NAMALWA (cell line): ENCODE data around the gene PLXNA3.

Experiments used
- DNase-seq: peaks from one replicate; pipeline ENCODE4 v3.0.0-alpha.2; 2015; ENCODE audit warnings: low spot score

Gene PLXNA3

DNA sequence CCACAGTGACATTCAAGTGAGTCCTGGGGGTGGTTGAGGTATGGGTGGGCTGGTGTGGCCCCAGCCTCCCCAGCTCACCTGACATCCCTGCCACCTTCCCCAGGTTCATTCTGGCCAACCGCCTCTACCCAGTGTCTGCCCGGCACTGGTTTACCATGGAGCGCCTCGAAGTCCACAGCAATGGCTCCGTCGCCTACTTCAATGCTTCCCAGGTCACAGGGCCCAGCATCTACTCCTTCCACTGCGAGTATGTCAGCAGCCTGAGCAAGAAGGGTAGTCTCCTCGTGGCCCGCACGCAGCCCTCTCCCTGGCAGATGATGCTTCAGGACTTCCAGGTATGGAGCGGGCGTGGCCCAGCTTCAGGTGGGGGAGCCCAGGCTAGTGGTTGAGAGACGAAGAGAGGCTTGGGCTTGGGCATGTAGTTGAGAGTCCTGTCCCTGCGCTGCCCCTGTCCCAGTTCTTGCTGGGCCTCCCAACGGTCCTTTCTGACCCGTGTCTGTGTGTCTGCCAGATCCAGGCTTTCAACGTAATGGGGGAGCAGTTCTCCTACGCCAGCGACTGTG, 22.8 kb upstream of the PLXNA3 start:
- DNase-seq: no peak

GRCh38 chrX:154436374-154436982, 21.6 kb upstream of the PLXNA3 start:
- DNase-seq: no peak

GRCh38 chrX:154436983-154437752, 20.9 kb upstream of the PLXNA3 start, which contains the start of gene GDI1:
TSS of gene GDI1 (plus strand) at chrX:154437154. CDS start at chrX:154437255, 101 bp downstream.
- peak; percentile 42 for DNase-seq

GRCh38 chrX:154437971-154438893, 19.8 kb upstream of the PLXNA3 start:
- DNase-seq: no peak

GRCh38 chrX:154439841-154440240, 18.2 kb upstream of the PLXNA3 start:
- no peak for DNase-seq

DNA sequence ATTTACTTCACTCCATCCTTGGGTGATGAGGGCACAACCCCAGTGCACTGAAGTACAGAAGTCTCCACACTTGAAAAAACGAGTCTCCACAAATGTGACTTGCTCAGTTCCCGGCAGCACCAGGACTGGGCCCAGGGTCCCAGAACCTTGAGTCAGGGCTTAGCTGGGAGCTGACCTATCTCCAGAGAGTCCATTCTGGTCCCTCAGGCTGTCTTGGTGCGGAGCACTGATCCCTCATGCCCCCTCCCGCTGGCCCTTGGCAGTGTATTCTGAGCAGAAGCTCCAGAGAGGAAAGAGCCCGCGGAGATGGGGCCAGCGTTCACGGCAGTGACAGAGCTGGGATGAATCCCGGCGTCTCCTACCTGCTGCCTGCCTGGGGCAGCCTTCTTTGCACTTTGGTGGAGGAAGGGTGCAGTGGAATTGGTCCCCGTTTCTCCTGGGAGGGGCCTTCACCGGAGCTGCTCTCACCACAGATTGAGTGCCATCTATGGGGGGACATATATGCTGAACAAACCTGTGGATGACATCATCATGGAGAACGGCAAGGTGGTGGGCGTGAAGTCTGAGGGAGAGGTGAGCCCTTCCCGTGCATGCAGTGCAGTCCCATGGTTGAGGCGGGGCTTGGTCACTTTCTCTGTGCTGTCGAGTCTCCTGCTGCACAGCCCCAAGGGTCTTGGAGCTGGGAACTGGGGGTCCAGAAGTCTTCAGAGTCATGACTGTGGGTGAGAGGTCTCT, 17.3 kb upstream of the PLXNA3 start:
- DNase-seq: no peak

DNA sequence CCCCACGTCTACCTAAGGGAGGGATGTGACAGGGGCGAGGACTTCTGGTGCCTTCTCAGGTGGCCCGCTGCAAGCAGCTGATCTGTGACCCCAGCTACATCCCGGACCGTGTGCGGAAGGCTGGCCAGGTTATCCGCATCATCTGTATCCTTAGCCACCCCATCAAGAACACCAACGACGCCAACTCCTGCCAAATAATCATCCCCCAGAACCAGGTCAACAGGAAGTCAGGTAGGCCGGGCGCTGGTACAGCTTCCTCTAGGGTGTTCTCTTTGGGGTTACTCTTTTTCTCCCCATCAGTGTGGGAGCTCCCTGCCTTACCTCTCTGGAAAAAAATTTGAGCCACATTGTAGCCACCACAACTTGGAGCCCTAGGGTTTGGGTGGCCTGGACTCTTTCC, 16.5 kb upstream of the PLXNA3 start:
- no peak for DNase-seq

- DNase-seq: no peak
Measured at GRCh38 chrX:154441984-154442707, 15.9 kb upstream of the PLXNA3 start.

DNA sequence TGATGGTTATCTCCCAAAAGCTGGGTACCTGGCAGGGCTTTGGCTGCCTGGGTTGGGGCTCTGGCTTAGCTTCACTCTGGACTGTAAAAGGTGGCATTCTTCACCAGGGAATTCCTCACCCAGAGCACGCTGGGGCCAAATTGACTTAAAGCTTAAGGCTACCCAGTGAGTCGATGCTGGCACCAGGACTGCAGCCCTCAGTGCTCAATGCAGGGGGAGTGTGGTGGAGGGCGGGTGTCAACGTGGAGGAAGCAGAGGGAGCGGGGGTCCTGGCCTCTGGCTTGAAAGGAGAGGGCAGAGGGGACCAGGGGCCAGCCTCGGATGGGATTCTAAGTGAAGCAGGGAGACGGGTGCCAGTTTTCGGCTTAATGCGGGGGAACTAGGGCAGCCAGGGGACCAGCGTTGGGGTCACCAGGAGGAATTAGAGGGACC, 14.6 kb upstream of the PLXNA3 start:
- no peak for DNase-seq

- DNase-seq: peak; percentile 36
Measured at GRCh38 chrX:154443992-154444754, 13.9 kb upstream of the PLXNA3 start, which contains the start of gene FAM50A. TSS of gene FAM50A (plus strand) at chrX:154444141. CDS start at chrX:154444236, 95 bp downstream.

DNA sequence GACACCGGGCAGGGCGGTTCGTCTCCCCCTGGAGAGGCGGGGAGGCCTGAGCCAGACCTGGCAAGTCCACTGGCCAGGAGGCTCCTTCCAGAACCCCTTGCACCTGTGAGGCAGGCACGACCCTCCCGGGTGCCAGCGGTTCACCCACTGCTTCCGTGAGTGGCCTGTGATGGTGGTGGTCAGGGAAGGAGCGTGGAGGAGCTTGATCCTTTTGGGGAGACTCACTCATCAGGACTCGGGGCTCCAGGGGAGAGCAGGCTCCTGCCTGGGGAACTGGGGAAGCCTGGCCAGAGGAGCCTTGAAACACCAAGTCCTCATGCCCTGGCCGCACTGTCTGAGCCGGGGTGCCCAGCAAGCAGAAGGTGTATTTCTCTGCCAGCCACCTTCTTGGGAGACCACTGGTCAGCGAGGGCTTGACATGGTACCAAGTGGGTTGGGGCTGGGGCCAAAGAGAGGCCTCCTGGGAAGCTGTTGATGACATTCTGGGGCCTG, 13.3 kb upstream of the PLXNA3 start:
- DNase-seq: no peak

- DNase-seq: no peak
Measured at GRCh38 chrX:154445776-154446175, 12.3 kb upstream of the PLXNA3 start.

GRCh38 chrX:154446430-154446829, 11.7 kb upstream of the PLXNA3 start:
- DNase-seq: no peak

GRCh38 chrX:154448484-154448883, 9.6 kb upstream of the PLXNA3 start:
- DNase-seq: no peak

DNA sequence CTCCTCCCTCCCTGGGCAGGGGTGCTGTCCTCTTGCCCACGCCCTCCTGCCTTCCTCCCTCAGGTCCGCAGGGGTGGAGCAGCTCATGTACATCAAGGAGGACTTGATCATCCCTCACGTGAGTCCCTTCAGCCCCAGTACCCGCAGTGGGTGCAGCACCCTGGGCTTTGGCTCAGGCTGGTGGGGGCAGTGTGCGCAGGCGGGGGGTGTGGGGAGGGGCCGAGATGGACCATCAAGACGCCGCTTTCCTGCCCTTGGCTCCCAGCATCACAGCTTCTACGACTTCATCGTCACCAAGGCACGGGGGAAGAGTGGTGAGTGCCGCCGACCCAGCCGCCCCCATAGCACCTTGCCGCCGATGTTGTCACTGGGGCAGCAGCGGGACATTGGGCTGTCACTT, 8.5 kb upstream of the PLXNA3 start:
- no peak for DNase-seq

- DNase-seq: no peak
Measured at GRCh38 chrX:154450312-154450711, 7.8 kb upstream of the PLXNA3 start.

GRCh38 chrX:154452823-154453222, 5.3 kb upstream of the PLXNA3 start:
- no peak for DNase-seq

- peak; percentile 60 for DNase-seq
Measured at GRCh38 chrX:154457491-154458115, 478 bp upstream of the PLXNA3 start.
